Measurements from ENCODE around the gene MRPL40.

Gene MRPL40

DNA sequence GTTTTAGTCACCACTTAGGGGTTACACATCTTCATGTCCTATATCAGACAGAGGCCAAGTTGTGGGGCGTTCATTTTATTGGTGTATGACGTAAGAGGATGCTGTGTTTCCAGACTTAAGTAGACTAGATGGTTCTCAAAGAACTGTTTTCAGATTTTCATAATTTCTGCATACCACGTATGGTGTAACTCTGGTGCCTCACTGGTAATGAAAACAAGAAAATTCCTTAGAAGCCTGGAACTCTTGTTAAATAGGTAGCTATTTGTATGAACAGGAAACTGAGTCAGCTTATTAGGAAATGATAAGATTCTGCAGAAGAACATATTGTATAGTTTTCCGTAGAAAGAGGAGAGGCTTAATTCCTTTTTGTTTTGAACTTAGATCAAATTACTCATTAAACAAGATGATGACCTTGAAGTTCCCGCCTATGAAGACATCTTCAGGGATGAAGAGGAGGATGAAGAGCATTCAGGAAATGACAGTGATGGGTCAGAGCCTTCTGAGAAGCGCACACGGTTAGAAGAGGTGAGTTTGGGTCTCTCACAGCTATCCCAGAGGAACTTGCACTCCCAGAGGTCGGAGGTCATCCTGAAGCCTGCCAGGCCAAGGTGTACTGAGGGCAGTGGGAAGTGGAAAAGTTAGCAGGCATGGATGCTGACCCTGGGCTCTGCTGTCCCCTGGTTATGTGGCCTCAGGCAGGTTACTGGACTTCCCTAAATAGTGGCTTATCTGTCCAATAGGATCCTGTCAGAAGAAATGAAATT lies 51.3 kb downstream of the MRPL40 start:
- DNase-seq: no peak

All from activated effector memory CD4-positive, alpha-beta T cell treated with anti-CD3 and anti-CD28 coated beads, Interleukin-2, amount 50 U/mL, for 16 hours (primary cell).